ENCODE results near the gene KCNJ14.

KCNJ14 gene

GRCh38 chr19:48445606-48446481 lies 9.5 kb upstream of the KCNJ14 start, which contains the start of gene GRWD1:
GRWD1 (plus strand) TSS chr19:48445983; CDS start chr19:48446006, 23 bp downstream.
- peak; percentile 92 for DNase-seq

- DNase-seq = no peak
Observed at GRCh38 chr19:48446579-48446978, 8.8 kb upstream of the KCNJ14 start.

GRCh38 chr19:48448563-48448962 lies 6.8 kb upstream of the KCNJ14 start:
- DNase-seq = no peak

- DNase-seq = no peak
Observed at GRCh38 chr19:48450441-48450840, 4.9 kb upstream of the KCNJ14 start.

- no peak for DNase-seq
Observed at GRCh38 chr19:48450863-48451262, 4.5 kb upstream of the KCNJ14 start.

- no peak for DNase-seq
Observed at GRCh38 chr19:48451624-48452023, 3.8 kb upstream of the KCNJ14 start.

- DNase-seq = no peak
Observed at GRCh38 chr19:48452289-48453190, 2.8 kb upstream of the KCNJ14 start.

- DNase-seq = no peak
Observed at GRCh38 chr19:48454150-48454730, 1.1 kb upstream of the KCNJ14 start.

- DNase-seq = no peak
Observed at GRCh38 chr19:48455908-48456562, 661 bp downstream of the KCNJ14 start.

GRCh38 chr19:48456864-48457263 lies 1.5 kb downstream of the KCNJ14 start:
- no peak for DNase-seq

- no peak for DNase-seq
Observed at GRCh38 chr19:48458016-48458415, 2.6 kb downstream of the KCNJ14 start.

- DNase-seq = no peak
Observed at GRCh38 chr19:48461651-48461981, 6.2 kb downstream of the KCNJ14 start.

- no peak for DNase-seq
Observed at GRCh38 chr19:48461982-48462655, 6.7 kb downstream of the KCNJ14 start.

GRCh38 chr19:48465215-48465614 lies 9.8 kb downstream of the KCNJ14 start:
- DNase-seq = no peak

- DNase-seq = no peak
Observed at GRCh38 chr19:48466561-48467325, 11.4 kb downstream of the KCNJ14 start.

- peak; percentile 99 for DNase-seq
Observed at GRCh38 chr19:48468772-48469288, 13.5 kb downstream of the KCNJ14 start.

GRCh38 chr19:48469289-48469881 lies 14.0 kb downstream of the KCNJ14 start, which contains the start of gene CYTH2:
CYTH2 (plus strand) TSS chr19:48469369; CDS start chr19:48469508, 139 bp downstream.
- peak; percentile 57 for DNase-seq

- DNase-seq = no peak
Observed at GRCh38 chr19:48469934-48470680, 14.7 kb downstream of the KCNJ14 start.

- DNase-seq = no peak
Observed at GRCh38 chr19:48470856-48471255, 15.5 kb downstream of the KCNJ14 start.

- DNase-seq = no peak
Observed at GRCh38 chr19:48471836-48472235, 16.5 kb downstream of the KCNJ14 start.
